Esophagus muscularis mucosa (tissue), 4 donors: Measurements from ENCODE around the gene AIFM3. TPM values are rescaled to one million over a fixed set of nuclear protein-coding genes. Genes with fewer than 3 reads are reported as not detected.
"Not testable (repeated sequence)": the region's sequence is repeated elsewhere in the genome, so short reads cannot be mapped to it uniquely, and the experiment has no call there.

Experiments
- DNase-seq: peaks from one replicate; pipeline ENCODE4 v3.0.0-alpha.2; 2017; ENCODE audit errors: extremely low spot score
- H3K27ac ChIP-seq, 4 donors: fragments of 200-600 bp; sonication (generic); replicated peaks in 1 of 4; 1 replicate in 3 of 4; 2 replicates in 1 of 4; pipeline ENCODE4 v1.5.1; 2016 to 2019; ENCODE audit warnings: mild to moderate bottlenecking in 1 of 4
- H3K27me3 ChIP-seq, 4 donors: fragments of 200-600 bp; sonication (generic); one replicate each; pipeline versions ENCODE4 v1.5.1 to v1.6.0; 2016 to 2019
- H3K36me3 ChIP-seq, 4 donors: fragments of 200-600 bp; sonication (generic); one replicate each; pipeline ENCODE4 v1.5.1; 2016 to 2019
- H3K4me1 ChIP-seq, 4 donors: fragments of 200-600 bp; sonication (generic); one replicate each; pipeline ENCODE4 v1.5.1; 2016 to 2019
- H3K4me3 ChIP-seq, 4 donors: fragments of 200-600 bp; sonication (generic); 1 replicate in 2 of 4; 2 replicates in 2 of 4; pipeline ENCODE4 v1.5.1; 2016 to 2019; ENCODE audit warnings: mild to moderate bottlenecking in 4 of 4, moderate library complexity in 1 of 4
- H3K9me3 ChIP-seq, 4 donors: fragments of 200-600 bp; sonication (generic); 1 replicate in 3 of 4; 2 replicates in 1 of 4; pipeline ENCODE4 v1.5.1; 2016 to 2019
- EP300 ChIP-seq: sonication (generic); formaldehyde crosslinking; IDR thresholded peaks from one replicate; pipeline ENCODE4 v1.6.1; 2017; ENCODE audit warnings: antibody characterized with exemption
- POLR2A ChIP-seq: fragments of 450-650 bp; IDR thresholded peaks from one replicate; pipeline ENCODE4 v1.6.1; 2017; ENCODE audit warnings: antibody characterized with exemption, moderate library complexity, mild to moderate bottlenecking, low read depth
- POLR2AphosphoS5 ChIP-seq, 2 donors: sonication (generic); formaldehyde crosslinking; IDR thresholded peaks; one replicate each; pipeline ENCODE4 v1.6.1; 2017; ENCODE audit warnings: antibody characterized with exemption in 2 of 2
- WGBS: methylation state at CpG from one replicate; pipeline ENCODE4 v1.1.5; 2018; 5-methylcytosine and 5-hydroxymethylcytosine counted together
- intact Hi-C: fragments of 100-400 bp; cut with DNase I; formaldehyde crosslinking; loops from one replicate; pipeline ENCODE4 v1.15.1; 2023
- total RNA-seq, 4 donors: library from RNA; depleted of rRNA; stranded (reverse); fragments of >200 nt; gene quantifications; one replicate each; pipeline versions ENCODE4 v1.1.0 to v1.2.1, GENCODE V29; 2016
- TF ChIP-seq, protein P1 (sequence below), 3 experiments: fragments of 200-600 bp in 2 of 3; fragments of 450-650 bp in 1 of 3; sonication (generic) in 2 of 3; IDR thresholded peaks; one replicate each; pipeline ENCODE4 v1.5.1; 2017 to 2019; ENCODE audit warnings: antibody characterized with exemption in 3 of 3, mild to moderate bottlenecking in 2 of 3, moderate library complexity in 1 of 3

AIFM3 gene
- total RNA-seq, 4 donors from 2014 or later: 0.92 to 1.7 (median 1.4) TPM

DNA sequence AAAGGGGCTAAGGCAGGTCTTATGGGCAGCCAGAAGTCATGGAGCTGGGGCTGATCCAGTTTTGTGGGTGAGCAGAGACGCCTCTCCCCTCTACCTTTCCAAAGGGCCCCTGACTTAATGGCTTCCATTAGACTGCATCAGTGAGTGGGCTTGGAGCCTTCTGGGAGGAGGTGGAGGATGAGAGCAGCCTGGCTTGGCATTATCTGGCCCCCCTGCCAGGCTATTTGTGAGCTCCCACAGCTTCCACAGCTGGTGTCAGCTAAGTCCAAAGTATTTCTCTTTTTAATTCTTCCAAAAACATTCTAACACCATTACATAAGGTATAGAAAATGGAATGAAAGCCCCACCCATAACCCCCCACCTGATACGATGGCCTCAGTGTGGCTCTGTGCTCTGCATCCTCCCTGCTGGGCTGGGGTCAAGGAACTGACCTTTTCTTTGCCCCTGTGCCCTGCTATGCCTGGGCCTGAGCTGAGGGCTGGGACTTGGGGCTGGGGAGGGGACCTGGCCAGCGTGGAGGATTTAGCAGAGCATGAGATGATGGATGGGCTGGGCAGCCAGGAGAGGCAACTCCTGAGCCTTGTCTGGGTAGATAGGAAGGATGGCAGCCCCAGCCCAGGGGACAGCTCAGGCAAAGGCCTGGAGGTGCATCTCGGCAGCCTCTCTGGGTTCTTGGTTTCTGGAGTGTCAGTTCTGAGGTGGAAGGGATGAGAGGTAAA, 4.0 kb downstream of the AIFM3 start:
- WGBS: 66% methylated on average over 4 of the region's 4 CpGs
- intact Hi-C loops: no loop called here
- no peak overlapping the region for H3K4me3 ChIP-seq
- peaks cover 0 to 12% (median 5%) of the 10 kb centered on the region in 4 donors for H3K4me1 ChIP-seq
- TF ChIP-seq POLR2A (no peak), POLR2AphosphoS5 (IDR thresholded peaks at IDR 0.05) (no peak), EP300 (no peak)
- TF ChIP-seq, protein P1, sequence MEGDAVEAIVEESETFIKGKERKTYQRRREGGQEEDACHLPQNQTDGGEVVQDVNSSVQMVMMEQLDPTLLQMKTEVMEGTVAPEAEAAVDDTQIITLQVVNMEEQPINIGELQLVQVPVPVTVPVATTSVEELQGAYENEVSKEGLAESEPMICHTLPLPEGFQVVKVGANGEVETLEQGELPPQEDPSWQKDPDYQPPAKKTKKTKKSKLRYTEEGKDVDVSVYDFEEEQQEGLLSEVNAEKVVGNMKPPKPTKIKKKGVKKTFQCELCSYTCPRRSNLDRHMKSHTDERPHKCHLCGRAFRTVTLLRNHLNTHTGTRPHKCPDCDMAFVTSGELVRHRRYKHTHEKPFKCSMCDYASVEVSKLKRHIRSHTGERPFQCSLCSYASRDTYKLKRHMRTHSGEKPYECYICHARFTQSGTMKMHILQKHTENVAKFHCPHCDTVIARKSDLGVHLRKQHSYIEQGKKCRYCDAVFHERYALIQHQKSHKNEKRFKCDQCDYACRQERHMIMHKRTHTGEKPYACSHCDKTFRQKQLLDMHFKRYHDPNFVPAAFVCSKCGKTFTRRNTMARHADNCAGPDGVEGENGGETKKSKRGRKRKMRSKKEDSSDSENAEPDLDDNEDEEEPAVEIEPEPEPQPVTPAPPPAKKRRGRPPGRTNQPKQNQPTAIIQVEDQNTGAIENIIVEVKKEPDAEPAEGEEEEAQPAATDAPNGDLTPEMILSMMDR (IDR thresholded peaks at IDR 0.05): no peak
- H3K36me3 ChIP-seq: no peaks in the 10 kb centered on the region
- no peaks in the 10 kb centered on the region for H3K27me3 ChIP-seq
- no peak overlapping the region for H3K27ac ChIP-seq
- H3K9me3 ChIP-seq: no peaks in the 10 kb centered on the region
- DNase-seq: no peak

GRCh38 chr22:20972014-20972694, 5.1 kb downstream of the AIFM3 start:
- intact Hi-C loops, H3K36me3 ChIP-seq, DNase-seq, H3K4me3 ChIP-seq, H3K27ac ChIP-seq, H3K9me3 ChIP-seq, H3K27me3 ChIP-seq: not testable (repeated sequence)
- H3K4me1 ChIP-seq: peaks cover 0 to 12% (median 5%) of the 10 kb centered on the region in 4 donors
- 87% methylated on average over 11 of the region's 11 CpGs for WGBS

DNA sequence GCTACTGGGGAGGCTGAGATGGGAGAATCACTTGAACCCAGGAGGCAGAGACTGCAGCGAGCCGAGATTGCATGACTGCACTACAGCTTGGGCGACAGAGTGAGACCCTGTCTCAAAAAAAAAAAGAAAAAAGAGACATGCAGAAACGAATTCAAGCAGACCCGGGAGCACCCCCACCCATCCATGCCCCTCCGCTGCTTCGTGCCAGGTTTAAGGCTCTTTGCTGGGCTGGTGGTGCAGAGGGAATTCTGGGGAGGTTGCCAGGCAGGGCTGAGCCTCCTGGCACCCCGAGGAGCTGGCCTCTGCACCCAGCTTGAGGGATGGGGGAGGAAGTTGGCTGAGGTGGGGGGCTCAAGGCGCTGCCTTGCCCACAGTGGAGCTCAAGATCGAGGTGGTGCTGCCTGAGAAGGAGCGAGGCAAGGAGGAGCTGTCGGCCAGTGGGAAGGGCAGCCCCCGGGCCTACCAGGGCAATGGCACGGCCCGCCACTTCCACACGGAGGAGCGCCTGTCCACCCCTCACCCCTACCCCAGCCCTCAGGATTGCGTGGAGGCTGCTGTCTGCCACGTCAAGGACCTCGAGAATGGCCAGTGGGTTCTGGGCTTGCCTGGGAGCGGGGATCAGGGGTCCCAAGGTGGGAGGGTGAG, 6.0 kb downstream of the AIFM3 start:
- 78% methylated on average over 10 of the region's 21 CpGs for WGBS
- no peak for TF ChIP-seq EP300
- TF ChIP-seq, protein P1 (IDR thresholded peaks at IDR 0.05): no peak
- no peak for TF ChIP-seq POLR2AphosphoS5 (IDR thresholded peaks at IDR 0.05)
- no peak for TF ChIP-seq POLR2A
- Histone ChIP-seq H3K4me1 (peaks cover 0 to 8% (median 3%) of the 10 kb centered on the region in 4 donors), H3K4me3 (no peak overlapping the region), H3K9me3 (peaks cover 0 to under 1% (median 0%) of the 10 kb centered on the region in 4 donors), H3K27ac (no peak overlapping the region), H3K36me3 (no peaks in the 10 kb centered on the region), H3K27me3 (no peaks in the 10 kb centered on the region)
- intact Hi-C loops: no loop called here
- DNase-seq: no peak

DNA sequence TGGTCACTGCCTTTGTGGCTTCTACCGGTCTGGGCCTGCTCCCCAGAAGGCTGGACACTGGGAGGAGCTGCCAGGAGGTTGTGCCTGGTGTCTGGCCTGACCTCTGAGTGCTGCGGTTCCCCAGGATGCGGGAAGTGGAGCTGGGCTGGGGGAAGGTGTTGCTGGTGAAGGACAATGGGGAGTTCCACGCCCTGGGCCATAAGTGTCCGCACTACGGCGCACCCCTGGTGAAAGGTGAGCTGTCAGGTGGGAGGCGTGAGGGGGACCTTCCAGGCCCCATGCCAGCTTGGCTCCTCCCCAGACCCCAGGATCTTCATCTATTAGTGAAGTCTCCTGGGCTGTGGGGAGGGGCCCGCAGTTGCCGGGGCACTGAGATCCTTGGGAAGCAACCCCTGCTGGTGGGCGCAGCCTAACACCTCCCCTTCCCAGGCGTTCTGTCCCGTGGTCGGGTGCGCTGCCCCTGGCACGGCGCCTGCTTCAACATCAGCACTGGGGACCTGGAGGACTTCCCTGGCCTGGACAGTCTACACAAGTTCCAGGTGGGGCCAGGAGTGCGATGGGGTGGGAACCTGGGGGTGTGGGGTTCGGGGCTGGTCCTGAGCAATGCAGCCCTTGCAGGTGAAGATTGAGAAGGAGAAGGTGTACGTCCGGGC, 6.7 kb downstream of the AIFM3 start:
- DNase-seq: no peak
- 65% methylated on average over 14 of the region's 21 CpGs for WGBS

More for the DNA sequence above, 6.7 kb downstream of the AIFM3 start:
- Histone ChIP-seq H3K9me3 (peaks cover 0 to 7% (median 3%) of the 10 kb centered on the region in 4 donors), H3K36me3 (no peaks in the 10 kb centered on the region), H3K4me1 (peaks cover 0 to 2% (median 0%) of the 10 kb centered on the region in 4 donors), H3K27ac (no peak overlapping the region), H3K4me3 (no peak overlapping the region), H3K27me3 (no peaks in the 10 kb centered on the region)
- intact Hi-C loops: no loop called here
- TF ChIP-seq EP300 (no peak), POLR2A (no peak), POLR2AphosphoS5 (IDR thresholded peaks at IDR 0.05) (no peak)
- TF ChIP-seq, protein P1 (IDR thresholded peaks at IDR 0.05): no peak
